ENCODE results near the gene TIMP2. TPM values are rescaled to one million over a fixed set of nuclear protein-coding genes. Genes with fewer than 3 reads are reported as not detected.

TIMP2 gene, protein sequence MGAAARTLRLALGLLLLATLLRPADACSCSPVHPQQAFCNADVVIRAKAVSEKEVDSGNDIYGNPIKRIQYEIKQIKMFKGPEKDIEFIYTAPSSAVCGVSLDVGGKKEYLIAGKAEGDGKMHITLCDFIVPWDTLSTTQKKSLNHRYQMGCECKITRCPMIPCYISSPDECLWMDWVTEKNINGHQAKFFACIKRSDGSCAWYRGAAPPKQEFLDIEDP
- total RNA-seq (2014; rRNA removed; shearing (Covaris generic)): 30.4 and 30.7 TPM in 2 replicates

DNA sequence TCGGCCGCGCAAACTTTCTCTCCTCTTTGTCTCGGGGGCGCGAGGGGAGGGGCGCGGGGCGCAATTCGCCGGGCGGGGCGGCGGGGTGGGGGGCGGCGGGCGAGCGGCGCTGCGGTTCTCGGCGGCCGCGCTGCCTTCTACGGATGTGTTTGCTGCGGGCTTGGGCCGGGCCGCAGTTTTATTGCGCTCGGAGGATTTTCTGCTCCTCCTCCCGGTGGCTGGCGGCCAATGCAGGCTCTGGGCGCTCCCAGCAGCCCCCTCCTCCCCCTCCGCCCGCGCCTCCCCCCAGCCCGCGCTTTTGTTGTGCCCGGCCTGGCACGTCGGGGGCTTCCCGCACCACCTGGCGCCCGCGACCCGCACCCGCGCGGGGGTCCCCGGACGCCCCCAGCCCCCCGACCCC is at the start of gene TIMP2:
Gene TIMP2, minus strand, starts transcription at position 154 of the 400 bp plus-strand sequence. CDS start 299 bp downstream, outside the sequence.

DNA sequence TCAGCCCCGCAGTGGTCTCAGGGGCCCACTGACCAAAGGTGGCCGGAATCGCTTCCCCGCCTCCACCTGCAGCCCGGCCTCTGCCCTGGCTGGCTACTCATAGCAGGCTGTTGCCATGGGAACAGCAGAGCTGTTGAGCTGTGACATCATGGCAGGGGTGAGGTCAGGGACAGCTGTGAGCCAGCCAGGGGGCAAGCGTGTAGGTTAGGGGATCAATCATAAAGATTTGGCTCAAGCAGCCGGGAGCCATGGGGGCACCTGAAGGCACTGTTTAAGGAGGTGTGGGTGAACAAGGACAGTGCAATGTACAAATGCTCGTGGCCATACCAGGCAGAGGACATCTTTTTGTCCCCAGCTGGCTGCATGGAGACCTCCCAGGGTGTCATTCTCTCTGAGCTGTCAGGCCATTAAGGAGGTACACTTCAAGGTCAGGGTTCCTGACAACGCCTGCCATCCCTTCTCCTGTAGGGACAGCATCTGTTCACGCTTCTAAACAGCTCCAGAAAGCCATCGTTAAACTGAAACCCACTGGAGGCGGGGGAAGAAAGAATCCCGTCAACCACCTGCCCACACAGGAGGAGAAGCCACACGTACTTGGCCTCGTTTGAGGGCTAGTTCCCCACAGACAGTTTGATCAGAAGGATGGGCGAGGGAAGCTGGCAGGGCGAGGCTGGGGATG is 21.9 kb downstream of the TIMP2 start, which contains the start of gene CEP295NL:
Gene CEP295NL, minus strand, starts transcription at position 101 of the 679 bp plus-strand sequence. CDS start 1,373 bp downstream, outside the sequence.

DNA sequence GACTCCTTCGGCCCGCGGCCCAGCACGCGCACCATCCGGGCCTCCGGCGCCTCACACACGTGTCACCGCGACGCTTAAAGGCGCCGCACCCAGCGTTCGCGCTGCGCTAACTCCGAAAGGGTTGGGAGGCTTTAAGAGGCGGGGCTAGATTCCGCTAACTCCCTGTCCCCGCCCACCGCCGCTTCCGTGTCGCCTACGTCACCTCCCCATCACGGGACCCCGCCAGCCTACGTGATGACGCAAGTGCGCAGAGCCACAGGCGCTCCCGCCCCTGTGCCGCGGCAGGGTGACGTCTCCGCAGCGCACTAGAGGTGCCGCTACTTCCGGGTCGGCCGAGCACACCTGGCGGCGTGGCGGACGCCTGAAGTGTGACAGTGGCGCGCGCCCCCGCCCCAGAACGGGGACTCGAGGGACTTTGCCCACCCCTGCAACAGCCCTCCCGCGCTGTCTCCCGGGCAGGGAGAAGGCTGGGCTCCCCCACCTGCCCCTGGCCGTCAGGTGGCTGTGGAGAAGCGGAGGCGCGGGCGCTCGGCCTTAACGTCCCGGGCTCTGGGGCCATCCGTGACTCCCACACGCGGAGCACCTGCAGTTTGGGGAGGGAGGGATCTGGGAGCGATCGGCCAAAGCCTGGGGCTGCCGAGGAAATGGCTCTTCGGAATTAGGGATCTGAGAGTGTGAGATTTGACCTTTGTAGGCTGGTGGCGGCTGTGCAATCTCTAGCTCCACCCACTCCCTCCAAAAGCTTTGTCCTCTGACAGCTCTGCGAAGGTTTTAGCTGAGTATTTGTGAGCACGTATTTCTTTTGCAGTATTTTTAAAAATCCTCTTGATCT is 84.2 kb downstream of the TIMP2 start, which contains the start of gene USP36:
Gene USP36, minus strand, starts transcription at position 35 of the 832 bp plus-strand sequence. CDS start 4,451 bp downstream, outside the sequence.

Other genes with a start within 250 kb of the TIMP2 start
- 16.2 and 16.8 TPM in 2 replicates for gene CYTH1, start 143.1 kb downstream of the TIMP2 start, total RNA-seq (2014; rRNA removed; shearing (Covaris generic))
- 41.8 and 45.1 TPM in 2 replicates for gene USP36, start 84.6 kb downstream of the TIMP2 start, total RNA-seq (2014; rRNA removed; shearing (Covaris generic))
- 0.49 and 0.80 TPM in 2 replicates for gene CEP295NL, start 22.2 kb downstream of the TIMP2 start, total RNA-seq (2014; rRNA removed; shearing (Covaris generic))
- 424 and 538 TPM in 2 replicates for gene LGALS3BP, start 54.5 kb upstream of the TIMP2 start, total RNA-seq (2014; rRNA removed; shearing (Covaris generic))
- gene CANT1, start 84.4 kb upstream of the TIMP2 start, total RNA-seq (2014; rRNA removed; shearing (Covaris generic)): 32.4 and 33.9 TPM in 2 replicates
- gene C1QTNF1, start 98.8 kb upstream of the TIMP2 start, total RNA-seq (2014; rRNA removed; shearing (Covaris generic)): 11.4 and 12.8 TPM in 2 replicates
- gene ENGASE, start 149.4 kb upstream of the TIMP2 start, total RNA-seq (2014; rRNA removed; shearing (Covaris generic)): 17.0 and 23.0 TPM in 2 replicates